ENCODE measurements around the gene ZNF160. TPM values are rescaled to one million over a fixed set of nuclear protein-coding genes. Genes with fewer than 3 reads are reported as not detected.
"Not testable (repeated sequence)": the region's sequence is repeated elsewhere in the genome, so short reads cannot be mapped to it uniquely, and the experiment has no call there.

Gene ZNF160
- total RNA-seq, 4 donors from 2014 or later = 28.6 to 76.1 (median 49.6) TPM

GRCh38 chr19:53037101-53038097, 65.8 kb downstream of the ZNF160 start:
- DNase-seq (ENCODE audit: low spot score) = no peak
- ATAC-seq (ENCODE audit: low FRiP score) = no peak
- no peak for TF ChIP-seq CTCF (IDR thresholded peaks at IDR 0.05)

GRCh38 chr19:53034948-53035675, 68.1 kb downstream of the ZNF160 start:
- TF ChIP-seq CTCF (IDR thresholded peaks at IDR 0.05) = no peak
- DNase-seq (ENCODE audit: low spot score) (no peak), ATAC-seq (ENCODE audit: low FRiP score) (no peak)

GRCh38 chr19:53034054-53034453, 69.2 kb downstream of the ZNF160 start:
- ATAC-seq (ENCODE audit: low FRiP score) (no peak), DNase-seq (ENCODE audit: low spot score) (no peak)

GRCh38 chr19:53028306-53028705, 74.9 kb downstream of the ZNF160 start:
- ATAC-seq (ENCODE audit: low FRiP score); DNase-seq (ENCODE audit: low spot score): not testable (repeated sequence)

More at GRCh38 chr19:53034054-53034453, 69.2 kb downstream of the ZNF160 start:
- TF ChIP-seq CTCF (IDR thresholded peaks at IDR 0.05) = no peak

GRCh38 chr19:53019684-53020083, 83.5 kb downstream of the ZNF160 start:
- ATAC-seq (ENCODE audit: low FRiP score) = no peak
- TF ChIP-seq CTCF (IDR thresholded peaks at IDR 0.05) = no peak

More at GRCh38 chr19:53019684-53020083, 83.5 kb downstream of the ZNF160 start:
- no peak for DNase-seq (ENCODE audit: low spot score)

Other genes starting within 250 kb of the ZNF160 start
- 10 to 100 TPM; 13.1 to 21.4 (median 16.8) TPM for gene ZNF468, start 245.8 kb downstream of the ZNF160 start, total RNA-seq
- gene ZNF320, start 205.8 kb downstream of the ZNF160 start, total RNA-seq = 10 to 100 TPM in 1 of 4 donors, 1 to 10 TPM in 3; 7.7 to 25.1 (median 8.3) TPM
- gene ZNF888, start 180.0 kb downstream of the ZNF160 start, total RNA-seq = 1 to 10 TPM; 2.5 to 4.7 (median 3.3) TPM
- 1 to 10 TPM; 3.1 to 7.6 (median 3.9) TPM for gene ZNF816, start 140.5 kb downstream of the ZNF160 start, total RNA-seq
- gene ERVV-1, start 89.5 kb downstream of the ZNF160 start, total RNA-seq = not detected
- not detected for gene ERVV-2, start 58.7 kb downstream of the ZNF160 start, total RNA-seq
- gene ZNF415, start 29.5 kb upstream of the ZNF160 start, total RNA-seq = 10 to 100 TPM in 2 of 4 donors, 1 to 10 TPM in 2; 4.2 to 12.6 (median 10.3) TPM
- gene ZNF347, start 55.6 kb upstream of the ZNF160 start, total RNA-seq = 10 to 100 TPM in 2 of 4 donors, 1 to 10 TPM in 2; 9.1 to 31.2 (median 10.0) TPM
- 1 to 10 TPM; 1.4 to 3.2 (median 2.5) TPM for gene ZNF665, start 89.9 kb upstream of the ZNF160 start, total RNA-seq
- 10 to 100 TPM; 10.8 to 27.0 (median 11.9) TPM for gene ZNF677, start 151.5 kb upstream of the ZNF160 start, total RNA-seq
- not detected for gene VN1R2, start 154.9 kb upstream of the ZNF160 start, total RNA-seq
- not detected for gene VN1R4, start 164.3 kb upstream of the ZNF160 start, total RNA-seq
- 1 to 10 TPM; 4.8 to 8.4 (median 5.6) TPM for gene ZNF845, start 230.3 kb upstream of the ZNF160 start, total RNA-seq